SK-N-SH treated with all-trans-retinoic acid at 6 μM for 48 hours (cell line): ENCODE measurements around the gene PIK3R1.

Source experiments
- CREB5 ChIP-seq: fragments of 250-450 bp; sonication (Bioruptor Pico); IDR thresholded peaks from 2 replicates; pipeline ENCODE4 v1.5.1; 2020; ENCODE audit warnings: low read depth, mild to moderate bottlenecking, moderate library complexity
- ISL1 ChIP-seq: fragments of 250-450 bp; sonication (Bioruptor Pico); IDR thresholded peaks from 2 replicates; pipeline ENCODE4 v2.1.2; 2022; ENCODE audit warnings: mild to moderate bottlenecking, moderate library complexity
- PATZ1 ChIP-seq: fragments of 250-450 bp; sonication (Bioruptor Pico); IDR thresholded peaks from 2 replicates; pipeline ENCODE4 v1.8.0; 2020; ENCODE audit warnings: mild to moderate bottlenecking, moderate library complexity, borderline replicate concordance
- POU6F1 ChIP-seq: fragments of 250-450 bp; sonication (Bioruptor Pico); IDR thresholded peaks from 2 replicates; pipeline ENCODE4 v1.8.0; 2021; ENCODE audit warnings: low read depth, mild to moderate bottlenecking, moderate library complexity, borderline replicate concordance
- RARB ChIP-seq: fragments of 250-450 bp; sonication (Bioruptor Pico); IDR thresholded peaks from 2 replicates; pipeline ENCODE4 v1.8.0; 2021; ENCODE audit warnings: mild to moderate bottlenecking, moderate library complexity

GRCh38 chr5:68268852-68269130 lies 53.2 kb downstream of the PIK3R1 start:
- TF ChIP-seq PATZ1 (no peak), RARB (CRISPR knock-in tag) (no peak), CREB5 (CRISPR knock-in tag) (no peak), ISL1 (CRISPR knock-in tag) (no peak), POU6F1 (CRISPR knock-in tag) (no peak)
